Measurements from ENCODE around the gene TMEM200A. TPM values are rescaled to one million over a fixed set of nuclear protein-coding genes. Genes with fewer than 3 reads are reported as not detected.

TMEM200A gene
- total RNA-seq, 1 experiment from 2014 or later, result 22.9 TPM

- Histone ChIP-seq H2AFZ (ENCODE audit: low read depth, low read length, poor library complexity, severe bottlenecking) (no peak overlapping the region), H3K4me1 (ENCODE audit: control insufficient read depth in 1 of 2, insufficient read depth in 2 of 2, low read length in 2 of 2) (0 out of 4 replicates have a peak, but pooled peaks cover 0 to 3% of the 10 kb centered on the region in 2 experiments), H3K4me3 (replicated peaks in 1 of 2; ENCODE audit: low read depth in 1 of 2, low read length in 2 of 2) (no peak overlapping the region), H3K9me3 (ENCODE audit: control insufficient read depth in 1 of 2, insufficient read depth in 1 of 2, low read depth in 1 of 2, low read length in 2 of 2) (no peaks in the 10 kb centered on the region), H3K27ac (ENCODE audit: low read depth, low read length) (no peak overlapping the region), H4K20me1 (ENCODE audit: insufficient read depth) (no peaks in the 10 kb centered on the region), H3K79me2 (ENCODE audit: insufficient read depth, low read length) (peaks cover 32% of the 10 kb centered on the region), H3K36me3 (ENCODE audit: control insufficient read depth in 1 of 2, insufficient read depth in 2 of 2, low read length in 2 of 2) (no peaks in the 10 kb centered on the region), H3K9me2 (ENCODE audit: insufficient read depth) (no peaks in the 10 kb centered on the region), H3K9ac (ENCODE audit: low read length) (no peak overlapping the region), H3K4me2 (ENCODE audit: low read length) (no peak overlapping the region), H3K27me3 (ENCODE audit: insufficient read depth, low read length) (no peaks in the 10 kb centered on the region)
- intact Hi-C loops (cut with micrococcal nuclease), result no loop called here
- ChIA-PET POLR2A (no interaction called here), RAD21 (ENCODE audit: low non-redundant PET in 1 of 2, low total read pairs in 2 of 2, uncharacterized antibody in 2 of 2, unreplicated experiment in 2 of 2) (no interaction called here), CTCF (no interaction called here)
- TF ChIP-seq ELF1 (IDR thresholded peaks at IDR 0.05; ENCODE audit: borderline replicate concordance, low read depth), result no peak
- no peak for TF ChIP-seq FOSL1 (IDR thresholded peaks at IDR 0.05; ENCODE audit: low read depth)
- TF ChIP-seq EZH2phosphoT487 (IDR thresholded peaks at IDR 0.05; ENCODE audit: borderline replicate concordance), result no peak
- no peak for TF ChIP-seq CEBPB (IDR thresholded peaks at IDR 0.05; ENCODE audit: low read depth)
- no peak for TF ChIP-seq ZFX (IDR thresholded peaks at IDR 0.05)
- no peak for TF ChIP-seq CTCF (IDR thresholded peaks at IDR 0.05 in 2 of 3, conservative IDR thresholded peaks at IDR 0.05 in 1 of 3; ENCODE audit: borderline replicate concordance in 1 of 3, insufficient read depth in 1 of 3, low read depth in 2 of 3, low read length in 2 of 3)
- TF ChIP-seq SRF (IDR thresholded peaks at IDR 0.05; ENCODE audit: low read depth), result no peak
- no peak for TF ChIP-seq MAX (IDR thresholded peaks at IDR 0.05)
- no peak for TF ChIP-seq POLR2AphosphoS5 (IDR thresholded peaks at IDR 0.05; ENCODE audit: low read depth, low read length)
- TF ChIP-seq ZBTB33 (IDR thresholded peaks at IDR 0.05; ENCODE audit: extremely low read depth, insufficient replicate concordance, low read length), result no peak
- BruUV-seq (replicated peaks), result no TSS peak
- DNase-seq (ENCODE audit: low read depth, low spot score) (no peak), ATAC-seq (no peak)
Measured at GRCh38 chr6:130377915-130378314, 12.1 kb downstream of the TMEM200A start.
